Fibroblast of pulmonary artery (primary cell): ENCODE measurements around the gene CDK17.
"Not testable (repeated sequence)": the region's sequence is repeated elsewhere in the genome, so short reads cannot be mapped to it uniquely, and the experiment has no call there.

Experiments used
- DNase-seq: peaks from one replicate; pipeline ENCODE4 v3.0.0-alpha.2; 2010; ENCODE audit warnings: low read depth
- H3K4me3 ChIP-seq: replicated peaks from 2 replicates; pipeline ENCODE4 v1.5.1; 2011; ENCODE audit warnings: low read depth, mild to moderate bottlenecking, control low read depth, low read length, moderate library complexity
- TF ChIP-seq, protein P1 (sequence below): IDR thresholded peaks from 2 replicates; pipeline ENCODE4 v1.5.1; 2011; ENCODE audit warnings: mild to moderate bottlenecking, control low read depth, low read length, inconsistent platforms; ENCODE audit errors: missing control alignments

CDK17 gene

GRCh38 chr12:96387981-96388380 is 12.3 kb downstream of the CDK17 start:
- TF ChIP-seq, protein P1, sequence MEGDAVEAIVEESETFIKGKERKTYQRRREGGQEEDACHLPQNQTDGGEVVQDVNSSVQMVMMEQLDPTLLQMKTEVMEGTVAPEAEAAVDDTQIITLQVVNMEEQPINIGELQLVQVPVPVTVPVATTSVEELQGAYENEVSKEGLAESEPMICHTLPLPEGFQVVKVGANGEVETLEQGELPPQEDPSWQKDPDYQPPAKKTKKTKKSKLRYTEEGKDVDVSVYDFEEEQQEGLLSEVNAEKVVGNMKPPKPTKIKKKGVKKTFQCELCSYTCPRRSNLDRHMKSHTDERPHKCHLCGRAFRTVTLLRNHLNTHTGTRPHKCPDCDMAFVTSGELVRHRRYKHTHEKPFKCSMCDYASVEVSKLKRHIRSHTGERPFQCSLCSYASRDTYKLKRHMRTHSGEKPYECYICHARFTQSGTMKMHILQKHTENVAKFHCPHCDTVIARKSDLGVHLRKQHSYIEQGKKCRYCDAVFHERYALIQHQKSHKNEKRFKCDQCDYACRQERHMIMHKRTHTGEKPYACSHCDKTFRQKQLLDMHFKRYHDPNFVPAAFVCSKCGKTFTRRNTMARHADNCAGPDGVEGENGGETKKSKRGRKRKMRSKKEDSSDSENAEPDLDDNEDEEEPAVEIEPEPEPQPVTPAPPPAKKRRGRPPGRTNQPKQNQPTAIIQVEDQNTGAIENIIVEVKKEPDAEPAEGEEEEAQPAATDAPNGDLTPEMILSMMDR = no peak
- no peak for DNase-seq
- no peak overlapping the region for H3K4me3 ChIP-seq

DNA sequence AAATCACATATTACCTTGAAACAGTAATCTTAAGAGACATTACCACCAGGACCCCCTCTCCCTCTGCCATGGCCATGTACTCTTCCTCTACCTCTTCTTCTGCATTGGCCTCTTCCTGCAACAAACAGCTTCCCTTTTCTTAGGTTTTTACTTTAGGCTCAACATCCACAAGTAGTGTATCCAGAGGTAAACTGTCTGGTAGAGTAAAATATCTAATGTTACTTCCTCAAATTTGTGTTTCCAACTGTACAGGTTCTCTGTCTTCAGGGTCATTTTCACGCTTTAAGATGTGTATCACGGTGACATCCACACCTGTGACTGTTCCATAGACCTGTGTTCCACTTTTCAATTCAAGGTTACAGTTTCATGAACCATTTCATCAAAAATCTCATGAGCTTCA is 13.4 kb downstream of the CDK17 start:
- H3K4me3 ChIP-seq = no peak overlapping the region
- TF ChIP-seq, protein P1 = no peak
- no peak for DNase-seq

DNA sequence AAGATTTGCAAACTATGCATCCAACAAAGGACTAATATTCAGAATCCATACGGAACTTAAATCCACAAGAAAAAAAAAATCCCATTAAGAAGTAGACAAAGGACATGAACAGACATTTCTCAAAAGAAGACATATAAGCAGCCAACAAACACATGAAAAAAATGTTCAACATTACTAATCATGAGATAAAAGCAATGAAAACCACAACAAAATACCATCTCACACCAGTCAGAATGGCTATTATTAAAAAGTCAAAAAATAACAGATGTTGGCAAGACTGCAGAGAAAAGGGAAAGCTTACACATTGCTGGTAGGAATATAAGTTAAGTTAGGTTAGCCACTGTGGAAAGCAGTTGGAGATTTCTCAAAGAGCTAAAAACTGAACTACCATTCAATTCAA is 16.2 kb downstream of the CDK17 start:
- DNase-seq = peak; percentile 58
- TF ChIP-seq, protein P1 = no peak
- H3K4me3 ChIP-seq = no peak overlapping the region

DNA sequence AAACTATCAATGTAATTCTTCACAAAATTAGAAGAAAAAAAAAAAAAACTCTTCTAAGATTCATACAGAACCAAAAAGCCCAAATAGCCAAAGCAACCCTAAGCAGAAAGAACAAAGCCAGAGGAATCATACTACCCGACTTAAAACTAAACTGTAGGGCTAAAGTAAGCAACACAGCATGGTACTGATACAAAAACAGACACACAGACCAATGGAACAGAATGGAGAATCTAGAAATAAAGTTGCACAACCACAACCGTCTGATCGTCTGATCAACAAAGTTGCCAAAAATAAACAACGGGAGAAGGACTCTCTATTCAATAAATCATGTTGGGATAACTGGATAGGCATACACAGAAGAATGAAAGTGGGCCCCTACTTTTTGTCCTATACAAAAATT is 16.9 kb downstream of the CDK17 start:
- DNase-seq = no peak
- TF ChIP-seq, protein P1 = no peak
- H3K4me3 ChIP-seq = no peak overlapping the region

- DNase-seq, H3K4me3 ChIP-seq: not testable (repeated sequence)
Observed at GRCh38 chr12:96379743-96380142, 20.5 kb downstream of the CDK17 start.

GRCh38 chr12:96378319-96378718 is 21.9 kb downstream of the CDK17 start:
- no peak for DNase-seq
- TF ChIP-seq, protein P1 = no peak
- H3K4me3 ChIP-seq = no peak overlapping the region

DNA sequence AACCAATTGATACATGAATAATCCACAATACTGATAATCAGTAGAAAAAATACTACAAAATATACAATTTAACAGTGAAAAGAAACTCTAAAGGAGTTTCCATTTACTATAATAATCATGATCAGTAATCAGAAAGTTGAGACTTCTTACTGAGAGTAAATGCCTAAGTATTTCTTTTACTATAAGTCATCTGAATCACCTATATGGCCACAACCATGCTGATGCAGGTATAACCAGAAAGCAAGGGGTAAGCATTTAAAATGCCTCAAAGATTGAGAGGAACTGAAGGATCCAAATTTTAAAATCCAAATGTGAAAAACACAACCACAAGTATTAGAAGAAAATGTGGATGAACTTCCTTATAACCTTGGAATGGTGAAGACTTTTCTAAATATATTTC is 23.4 kb downstream of the CDK17 start:
- DNase-seq = no peak
- TF ChIP-seq, protein P1 = no peak
- H3K4me3 ChIP-seq = no peak overlapping the region
